Suppressor macrophage treated with lipopolysaccharide for 1 hour (primary cell): ENCODE measurements around the gene LPAR2.
"Not testable (repeated sequence)": the region's sequence is repeated elsewhere in the genome, so short reads cannot be mapped to it uniquely, and the experiment has no call there.

ENCODE experiments used
- DNase-seq, 3 donors: peaks; one replicate each; pipeline ENCODE4 v3.0.0-alpha.2; 2020 to 2022

Gene LPAR2

DNA sequence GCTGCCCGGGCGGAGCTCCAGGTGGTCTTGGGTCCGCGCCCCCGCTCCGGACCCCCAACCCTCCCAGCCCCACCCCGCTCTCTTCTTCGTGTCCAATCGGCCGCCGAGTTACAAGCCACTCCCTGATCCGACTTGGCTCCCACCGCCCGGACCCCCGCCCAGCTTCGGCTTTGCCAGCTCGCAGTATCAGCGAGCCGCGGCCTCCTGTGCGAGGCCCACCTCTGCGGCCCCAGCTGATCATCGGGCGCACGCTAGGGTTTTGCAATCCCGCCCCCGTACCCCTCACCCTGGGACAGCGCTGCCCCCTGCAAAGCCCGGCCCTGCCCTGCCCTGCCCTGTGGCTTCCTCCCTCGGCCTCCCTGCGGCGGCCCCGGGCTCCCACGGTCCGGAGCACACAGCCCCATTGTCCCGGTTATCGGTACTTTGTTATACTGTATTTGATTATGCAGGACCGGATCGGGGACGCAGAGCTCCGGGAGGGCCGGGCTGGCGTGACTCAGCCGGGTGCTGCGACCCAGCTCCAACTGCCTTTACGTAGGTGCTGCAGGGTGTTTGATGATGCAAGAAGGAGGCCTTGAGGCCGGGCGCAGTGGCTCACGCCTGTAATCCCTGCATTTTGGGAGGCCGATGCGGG is 598 bp upstream of the LPAR2 start:
- peak; percentile 79 to 85 (median 80) for DNase-seq

DNA sequence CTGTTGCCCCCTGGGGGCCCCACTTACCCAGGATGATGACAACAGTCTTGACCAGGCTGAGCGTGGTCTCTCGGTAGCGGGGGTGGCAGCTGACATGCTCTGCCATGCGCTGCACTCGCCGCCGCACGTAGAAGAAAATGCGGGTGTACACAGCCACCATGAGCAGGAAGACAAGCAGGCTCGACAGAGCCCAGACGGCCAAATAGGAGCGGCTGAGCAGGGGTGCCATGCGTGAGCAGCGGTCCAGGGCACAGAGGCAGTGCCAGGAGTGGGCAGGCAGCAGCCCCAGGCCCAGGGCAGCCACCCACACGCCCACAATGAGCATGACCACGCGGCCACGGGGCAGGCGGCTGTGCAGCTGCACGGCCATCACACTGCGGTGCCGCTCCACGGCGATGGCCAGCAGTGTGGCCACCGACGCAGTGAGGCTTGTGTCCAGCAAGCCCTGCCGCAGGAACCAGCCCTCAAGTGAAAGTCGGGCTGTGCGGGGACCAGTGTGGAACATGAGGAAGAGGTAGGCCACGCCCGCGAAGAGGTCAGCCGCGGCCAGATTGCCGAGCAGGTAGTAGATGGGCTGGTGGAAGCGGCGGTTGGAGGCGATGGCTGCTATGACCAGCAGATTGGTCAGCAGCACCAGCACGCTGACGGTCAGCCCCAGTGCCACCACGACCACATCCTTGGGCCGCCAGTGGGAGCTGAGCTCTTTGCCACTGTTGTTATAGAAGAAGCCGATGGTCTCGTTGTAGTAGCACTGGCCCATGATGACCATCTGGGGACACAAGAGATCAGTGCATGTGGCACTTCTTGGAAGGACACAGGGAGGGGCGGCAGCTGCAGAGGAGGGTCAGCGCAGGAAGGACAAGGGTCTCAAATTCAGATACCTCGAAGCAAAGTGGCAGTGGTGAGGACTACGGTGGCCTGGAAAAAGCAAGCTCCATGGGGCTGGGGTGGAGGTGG is 1.2 kb downstream of the LPAR2 start:
- no peak for DNase-seq

DNA sequence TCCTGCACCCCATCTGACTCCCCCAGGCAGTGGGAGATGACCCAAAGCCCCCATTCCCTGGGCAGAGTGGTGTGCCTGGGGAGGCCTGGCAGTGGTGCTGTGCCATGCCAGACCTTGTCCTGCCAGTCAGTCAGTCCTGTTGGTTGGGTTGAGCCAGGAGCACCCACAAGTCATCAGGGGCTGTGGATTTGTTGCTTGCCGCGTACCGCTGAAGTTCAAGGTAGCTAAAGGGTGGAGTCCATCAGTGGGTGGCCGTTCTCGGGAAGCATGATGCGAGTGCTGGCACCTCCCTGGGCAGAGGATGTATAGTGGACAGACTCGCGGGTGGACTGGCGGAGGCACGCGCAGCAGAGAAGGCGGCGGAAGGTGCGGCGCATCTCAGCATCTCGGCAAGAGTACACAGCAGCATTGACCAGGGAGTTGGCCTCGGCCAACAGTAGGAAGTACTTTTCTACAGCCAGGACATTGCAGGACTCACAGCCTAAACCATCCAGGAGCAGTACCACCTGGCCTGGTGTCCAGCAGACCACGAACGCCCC is 3.9 kb downstream of the LPAR2 start:
- no peak for DNase-seq

DNA sequence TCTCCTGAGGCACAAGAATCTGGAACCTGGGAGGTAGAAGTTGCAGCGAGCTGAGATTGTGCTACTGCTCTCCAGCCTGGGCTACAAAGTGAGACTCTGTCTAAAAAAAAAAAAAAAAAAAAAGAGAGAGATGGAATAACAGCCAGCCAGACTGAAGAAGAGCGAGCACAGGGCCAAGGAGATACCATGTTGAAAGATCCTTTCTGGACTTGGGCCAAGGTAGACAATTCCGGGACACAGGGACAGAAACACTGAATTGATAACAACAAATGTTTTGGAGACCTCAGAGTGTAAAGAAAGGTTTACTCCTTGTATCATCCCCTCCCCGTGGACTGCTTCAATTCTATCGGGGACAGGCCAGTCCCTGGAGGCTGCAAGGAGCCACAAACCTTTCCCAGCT is 4.6 kb downstream of the LPAR2 start:
- no peak for DNase-seq

DNA sequence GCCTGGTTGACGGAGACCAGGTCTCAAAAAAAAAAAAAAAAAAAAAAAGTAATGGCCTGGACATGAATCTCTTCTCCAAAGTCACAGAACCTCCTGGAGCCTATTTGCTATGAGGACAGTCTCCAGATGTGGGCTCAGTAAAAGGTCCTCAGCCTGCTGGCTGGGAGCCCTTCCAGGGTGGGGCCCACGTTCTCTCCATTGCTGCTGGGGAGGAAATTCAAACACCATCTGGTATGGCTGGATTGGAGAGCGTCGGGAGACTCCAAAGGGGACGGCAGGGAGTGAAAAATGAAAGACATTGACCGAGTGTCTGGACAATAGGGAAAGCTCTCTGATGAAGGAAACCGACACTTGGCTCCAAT is 8.2 kb downstream of the LPAR2 start:
- no peak for DNase-seq

DNA sequence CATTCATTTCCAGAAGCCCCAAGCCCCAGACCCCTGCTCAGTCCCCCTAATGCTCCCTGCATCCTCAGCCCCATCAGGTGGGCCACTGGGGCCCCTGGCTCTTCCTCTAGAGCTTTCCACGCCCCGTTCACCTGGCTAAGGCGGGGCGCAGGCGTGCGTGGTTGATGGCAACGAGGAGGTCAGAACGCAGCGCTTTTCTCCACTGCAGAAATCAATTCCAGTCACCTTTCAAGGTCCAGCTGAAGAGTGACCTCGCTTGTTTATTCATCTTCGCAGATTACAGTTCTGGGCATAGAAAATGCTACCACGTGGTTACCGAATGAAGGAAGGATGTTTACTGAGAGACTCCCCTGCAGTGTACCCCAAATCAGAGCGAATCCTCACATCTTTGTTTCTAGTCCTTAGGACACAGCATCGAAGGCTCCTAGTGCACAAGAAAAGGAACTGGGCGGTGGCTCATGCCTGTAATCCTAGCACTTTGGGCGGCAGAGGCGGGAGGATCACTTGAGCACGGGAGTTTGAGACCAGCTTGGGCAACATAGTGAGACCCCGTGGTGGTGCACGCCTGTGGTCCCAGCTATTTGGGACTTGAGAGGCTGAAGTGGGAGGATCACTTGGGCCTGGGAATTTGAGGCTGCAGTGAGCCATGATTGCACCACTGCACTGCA is 8.7 kb downstream of the LPAR2 start:
- no peak for DNase-seq

DNA sequence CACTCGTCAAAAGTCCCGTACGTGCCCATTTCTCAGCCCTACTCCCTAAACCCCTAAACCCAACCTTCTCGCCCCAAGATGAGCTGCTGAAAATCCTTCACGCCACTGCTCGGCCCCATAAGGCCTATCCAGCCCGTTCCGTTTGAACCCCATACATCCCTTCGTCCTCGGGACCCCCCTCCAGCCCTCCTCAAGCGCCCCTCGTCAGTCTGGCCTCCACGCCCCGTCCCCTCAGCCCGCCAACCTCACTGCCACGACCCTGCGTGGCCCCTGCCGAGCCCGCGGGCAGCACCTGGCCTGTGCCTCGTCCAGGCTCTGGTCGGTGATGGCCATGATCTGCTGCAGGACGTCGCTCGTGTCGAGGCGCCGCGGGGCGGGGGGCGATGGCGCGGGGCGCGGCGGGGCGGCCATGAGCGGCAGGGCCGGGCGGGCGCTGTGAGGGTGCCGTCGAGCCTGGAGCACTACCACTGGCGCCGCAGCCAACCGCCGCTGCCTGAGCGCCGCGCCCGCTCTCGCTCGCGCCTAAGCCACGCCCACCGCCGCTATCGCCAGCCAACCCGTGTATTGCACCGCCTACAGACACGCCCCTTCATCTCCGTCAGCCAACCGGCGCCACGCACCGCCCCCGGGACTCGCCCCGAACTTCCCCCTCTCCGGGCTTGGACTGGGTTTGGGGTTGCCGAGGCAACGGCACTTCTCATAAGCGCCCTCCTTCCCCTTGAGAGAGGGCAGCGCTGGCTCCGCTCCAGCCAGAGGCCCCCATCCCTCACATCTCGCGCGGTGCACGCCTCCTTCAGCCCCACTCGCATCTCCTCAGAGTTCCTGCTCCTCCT is 9.6 kb downstream of the LPAR2 start, which contains the start of gene PBX4:
Gene PBX4, minus strand, starts transcription at position 469 of the 833 bp plus-strand sequence. Its CDS starts 58 bp downstream, at position 411.
- peak; percentile 98 to 99 (median 99) for DNase-seq

DNA sequence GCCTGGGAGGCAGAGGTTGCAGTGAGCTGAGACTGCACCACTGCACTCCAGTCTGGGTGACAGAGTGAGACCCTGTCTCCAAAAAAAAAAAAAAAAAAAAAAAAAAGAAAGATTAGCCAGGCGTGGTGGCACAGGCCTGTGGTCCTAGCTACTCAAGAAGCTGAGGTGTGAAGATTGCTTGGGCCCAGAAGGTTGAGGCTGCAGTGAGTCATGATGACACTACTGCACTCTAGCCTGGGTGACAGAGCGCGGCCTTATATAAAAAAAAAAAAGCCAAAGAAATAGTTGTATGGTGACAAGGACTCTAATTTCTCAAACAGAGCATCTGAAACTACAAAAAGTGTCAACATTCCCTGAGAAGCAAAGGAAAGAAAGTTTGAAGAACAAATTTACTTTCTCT is 12.9 kb downstream of the LPAR2 start:
- DNase-seq, result peak in 1 of 3 donors; percentile 25

DNA sequence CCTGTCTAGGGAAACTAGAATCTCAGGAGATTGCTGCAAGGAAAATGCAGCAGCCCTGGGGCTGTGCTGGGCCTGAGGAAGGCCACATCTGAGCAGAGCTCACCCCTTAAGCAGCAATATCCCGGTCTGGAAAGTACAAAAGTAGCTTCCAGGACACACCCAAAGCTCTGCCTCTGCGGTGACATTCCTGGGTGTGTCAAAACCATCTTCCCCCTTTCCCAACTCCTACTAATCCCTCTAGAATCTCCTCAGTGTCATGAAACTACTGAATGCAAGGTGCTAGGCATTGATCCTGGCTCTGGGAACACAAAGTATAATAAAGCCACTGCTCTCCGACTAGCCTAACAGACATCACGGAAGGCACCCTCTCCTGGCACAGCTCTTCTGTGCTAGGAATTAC is 14.5 kb downstream of the LPAR2 start:
- DNase-seq, result no peak

DNA sequence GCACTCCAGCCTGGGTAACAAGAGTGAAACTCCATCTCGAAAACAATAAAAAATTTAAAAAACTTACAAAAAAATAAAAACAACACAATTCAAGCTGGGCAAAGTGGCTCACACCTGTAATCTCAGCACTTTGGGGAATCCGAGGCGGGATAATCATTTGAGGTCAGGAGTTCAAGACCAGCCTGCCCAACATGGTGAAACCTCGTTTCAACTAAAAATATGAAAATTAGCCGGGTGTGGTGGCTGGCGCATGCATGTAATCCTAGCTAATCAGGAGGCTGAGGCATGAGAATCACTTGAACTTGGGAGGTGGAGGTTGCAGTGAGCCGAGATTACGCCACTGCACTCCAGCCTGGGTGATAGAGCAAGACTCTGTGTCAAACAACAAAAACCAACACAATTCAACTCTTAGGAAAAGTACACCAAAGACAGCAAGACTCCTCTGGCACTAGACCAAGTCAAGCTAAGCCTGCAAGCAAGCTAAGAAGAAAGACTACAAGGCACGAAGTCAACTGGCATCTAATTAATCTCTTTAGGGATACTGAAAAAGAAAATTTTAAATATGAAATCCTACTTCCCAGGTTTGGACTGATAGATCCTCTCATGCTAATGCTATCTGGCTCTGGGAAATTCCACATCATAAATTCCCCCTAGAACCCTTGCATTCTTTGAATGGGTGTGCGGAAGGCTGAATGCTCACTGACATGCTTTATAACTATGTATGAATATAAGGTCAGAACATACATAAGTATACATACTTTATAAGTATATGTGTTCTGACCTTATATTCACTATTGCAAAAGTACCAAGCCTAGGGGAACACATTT is 17.4 kb downstream of the LPAR2 start:
- DNase-seq, result no peak

DNA sequence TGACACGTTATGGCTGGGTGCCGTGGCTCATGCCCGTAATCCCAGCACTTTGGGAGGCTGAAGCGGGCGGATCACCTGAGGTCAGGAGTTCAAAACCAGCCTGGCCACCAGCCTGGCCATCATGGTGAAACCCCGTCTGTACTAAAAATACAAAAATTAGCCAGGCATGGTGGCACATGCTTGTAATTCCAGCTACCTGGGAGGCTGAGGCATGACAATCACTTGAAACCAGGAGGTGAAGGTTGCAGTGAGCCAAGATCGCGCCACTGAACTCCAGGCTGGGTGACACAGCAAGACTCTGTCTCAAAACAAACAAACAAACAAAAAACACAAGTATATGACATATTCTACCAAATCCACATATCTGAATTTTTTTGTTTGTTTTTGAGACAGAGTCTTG is 21.3 kb downstream of the LPAR2 start:
- DNase-seq, result not testable (repeated sequence)

DNA sequence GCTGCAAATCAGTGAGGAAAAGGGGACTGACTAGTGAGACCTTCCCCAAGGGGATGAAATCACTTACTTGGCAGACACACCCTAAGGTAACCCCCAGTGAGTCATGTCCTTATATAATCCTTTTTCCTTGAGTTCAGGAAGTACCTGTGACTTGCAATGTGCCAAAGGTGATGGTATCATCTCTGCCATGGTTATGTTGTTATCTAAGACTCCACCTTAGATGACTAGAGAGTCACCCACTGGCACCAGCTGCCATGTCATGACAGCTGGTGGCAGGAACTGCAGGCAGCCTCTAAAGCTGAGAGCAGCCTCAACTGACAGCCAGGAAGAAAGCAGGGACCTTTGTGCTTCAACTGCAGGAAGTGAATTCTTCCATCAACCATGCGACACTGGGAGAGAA is 22.0 kb downstream of the LPAR2 start:
- peak; percentile 35 to 43 (median 39) for DNase-seq

DNA sequence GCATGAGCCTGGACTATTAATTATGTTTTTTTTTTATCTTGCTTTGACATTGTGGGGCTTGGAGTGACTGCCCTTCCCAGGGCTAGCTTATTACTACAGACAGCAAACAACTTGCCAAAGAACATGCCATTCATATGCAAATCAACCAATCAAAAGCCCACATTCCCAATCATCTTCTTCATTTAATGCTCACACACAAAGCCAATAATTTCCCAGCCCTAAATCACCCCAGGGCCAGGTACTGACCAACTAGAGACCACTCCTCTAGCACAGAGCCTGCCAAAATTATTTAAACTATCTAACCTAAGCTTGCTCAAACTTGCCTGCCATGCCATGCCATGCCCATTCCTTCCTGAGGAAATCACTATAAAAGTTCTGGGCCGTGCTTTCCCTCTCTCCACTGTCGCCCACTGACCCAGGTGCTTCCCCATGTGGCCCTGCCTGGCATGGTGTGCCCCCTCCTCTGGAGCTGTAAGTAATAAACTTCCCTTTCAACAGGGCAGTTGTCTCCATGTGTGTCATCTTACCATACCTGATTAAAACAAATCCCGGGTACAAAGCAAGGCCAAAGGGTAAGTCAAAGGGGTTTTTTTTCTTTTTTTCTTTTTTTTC is 25.2 kb downstream of the LPAR2 start:
- DNase-seq, result no peak

DNA sequence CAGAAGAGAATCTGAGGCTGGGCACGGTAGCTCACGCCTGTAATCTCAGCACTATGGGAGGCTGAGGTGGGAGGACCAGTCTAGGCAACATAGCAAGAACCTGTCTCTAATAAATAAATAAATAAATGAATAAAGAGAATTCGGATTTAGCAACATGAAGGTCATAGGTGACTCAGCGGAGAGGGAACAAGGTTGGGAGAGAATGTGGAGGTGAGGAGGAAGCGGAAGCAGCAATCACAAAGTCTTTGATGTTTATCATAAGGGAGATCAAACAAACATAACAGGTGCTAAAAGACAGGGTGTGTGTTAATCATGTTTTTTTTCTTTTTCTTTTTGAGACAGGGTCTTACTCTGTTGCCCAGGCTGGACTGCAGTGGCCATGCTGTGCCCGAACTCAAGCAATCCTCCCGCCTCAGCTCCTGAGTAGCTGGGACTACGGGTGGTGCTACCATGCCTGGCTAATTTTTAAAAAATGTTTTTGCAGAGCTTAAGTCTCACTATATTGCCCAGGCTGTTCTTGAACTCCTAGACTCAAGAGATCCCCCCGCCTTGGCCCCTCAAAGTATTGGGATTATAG is 25.8 kb downstream of the LPAR2 start:
- DNase-seq, result no peak

DNA sequence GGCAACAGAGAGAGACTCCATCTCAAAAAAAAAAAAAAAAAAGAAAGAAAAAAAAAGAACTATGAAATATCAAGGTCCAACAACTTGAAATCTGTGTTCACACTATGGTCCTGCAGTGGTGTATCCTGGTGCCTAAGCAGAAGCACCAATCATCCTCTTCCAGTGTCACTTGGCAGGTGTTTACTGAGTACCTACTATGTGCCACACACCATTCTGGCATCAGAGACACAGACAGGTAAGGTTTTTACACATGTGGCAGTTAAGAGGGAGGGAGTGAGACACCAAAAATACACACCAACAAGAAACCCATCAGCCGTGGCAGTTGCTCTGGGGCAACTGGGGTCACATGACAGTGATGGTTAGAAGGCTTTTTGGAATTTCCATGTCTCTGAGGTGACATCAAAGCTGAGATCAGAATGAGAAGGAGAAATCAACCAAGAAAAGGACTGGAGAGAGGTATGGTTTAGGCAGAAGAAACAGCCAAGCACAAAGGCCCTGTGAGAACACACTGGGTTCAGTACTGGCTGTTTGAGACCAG is 27.2 kb downstream of the LPAR2 start:
- DNase-seq, result peak; percentile 73 to 85 (median 73)

DNA sequence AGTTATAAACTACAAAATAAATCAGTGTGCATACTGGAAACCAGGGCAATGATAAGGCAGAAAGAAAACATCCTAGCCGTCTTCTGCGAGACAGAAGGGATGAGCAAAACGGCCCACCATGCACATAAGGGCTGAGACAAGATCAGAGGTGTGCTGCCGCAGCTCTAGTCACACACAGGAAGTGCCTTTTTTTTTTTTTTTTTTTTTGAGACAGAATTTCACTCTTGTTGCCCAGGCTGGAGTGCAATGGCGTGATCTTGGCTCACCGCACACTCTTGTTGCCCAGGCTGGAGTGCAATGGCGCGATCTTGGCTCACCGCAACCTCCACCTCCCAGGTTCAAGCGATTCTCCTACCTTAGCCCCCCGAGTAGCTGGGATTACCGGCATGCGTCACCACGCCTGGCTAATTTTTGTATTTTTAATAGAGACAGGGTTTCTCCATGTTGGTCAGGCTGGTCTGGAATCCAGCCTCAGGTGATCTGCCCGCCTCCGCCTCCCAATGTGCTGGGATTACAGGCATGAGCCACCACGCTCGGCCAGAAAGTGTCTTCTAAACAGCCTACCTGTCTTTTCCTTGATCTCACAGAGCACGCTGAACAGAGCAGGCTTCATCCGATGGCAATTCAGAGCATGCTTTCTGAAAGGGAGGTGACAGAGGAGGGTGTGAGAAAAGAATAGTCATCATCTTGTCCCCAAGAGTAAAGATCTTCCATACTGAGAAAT is 29.1 kb downstream of the LPAR2 start:
- DNase-seq, result not testable (repeated sequence)

DNA sequence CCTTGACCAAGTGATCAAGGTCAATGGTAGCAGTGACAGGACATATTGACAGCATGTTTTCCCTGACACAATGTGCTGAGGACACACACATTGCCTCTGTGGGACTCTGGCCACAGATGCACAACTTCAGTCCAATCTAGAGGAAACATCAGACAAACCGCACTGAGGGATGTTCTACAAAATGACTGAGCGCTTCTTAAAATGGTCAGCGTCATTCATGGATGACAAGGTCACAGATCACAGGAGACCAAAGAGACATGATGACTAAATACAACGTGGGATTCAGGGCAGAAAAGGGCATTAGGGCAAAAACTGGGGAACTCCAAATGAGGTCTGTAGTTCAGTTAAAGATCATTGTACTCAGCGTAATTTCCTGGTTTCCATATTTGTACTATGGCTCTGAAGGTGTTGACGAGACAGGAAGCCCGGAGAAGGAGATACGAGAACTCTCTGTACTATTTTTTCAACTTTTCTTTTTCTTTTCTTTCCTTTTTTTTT is 30.2 kb downstream of the LPAR2 start:
- DNase-seq, result peak; percentile 85 to 95 (median 94)

DNA sequence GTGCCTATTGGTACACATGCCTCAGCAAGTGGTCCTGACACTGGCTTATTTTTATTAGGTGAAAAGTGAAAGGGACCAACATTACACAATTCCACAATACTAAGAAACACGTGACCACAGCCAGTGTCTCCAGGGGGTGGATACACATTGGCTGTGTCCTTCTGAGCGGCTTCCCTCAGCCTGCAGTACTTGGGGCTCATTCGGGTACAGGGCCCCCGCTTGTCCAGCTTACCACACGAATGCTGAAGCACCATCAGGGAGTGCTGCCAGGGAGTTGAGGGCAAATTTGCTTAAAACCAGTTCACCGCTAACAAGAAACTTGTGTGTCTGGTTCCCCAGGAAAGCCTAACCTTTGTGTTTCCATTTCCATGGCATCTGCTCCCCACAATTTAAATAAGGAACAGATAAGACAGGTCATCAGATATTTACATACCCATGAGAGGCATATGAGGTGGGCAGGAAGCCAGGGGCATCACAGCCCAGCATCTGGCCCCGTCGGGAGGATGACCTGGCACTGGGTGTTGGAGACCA is 32.8 kb downstream of the LPAR2 start:
- DNase-seq, result peak; percentile 64 to 76 (median 72)

DNA sequence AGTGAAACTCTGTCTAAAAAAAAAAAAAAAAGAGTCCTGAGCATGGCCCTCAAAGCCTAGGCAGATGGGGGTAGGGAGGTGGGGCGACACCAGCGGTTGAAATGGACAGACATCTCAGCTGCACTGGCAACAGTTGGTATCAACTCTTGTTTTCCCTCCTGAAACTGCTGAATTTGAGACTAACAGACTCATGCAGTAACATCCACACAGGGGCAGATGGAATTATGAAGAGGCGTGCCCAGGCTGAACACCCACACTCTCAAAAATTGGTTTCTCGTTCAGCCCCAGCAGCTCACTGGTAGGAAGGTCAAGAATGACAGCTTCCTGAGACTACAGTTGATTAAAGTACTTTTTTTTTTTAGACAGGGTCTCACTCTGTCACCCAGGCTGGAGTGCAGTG is 33.6 kb downstream of the LPAR2 start:
- DNase-seq, result peak; percentile 50 to 62 (median 57)
